ENCODE data around the gene SAXO2.
"Not testable (repeated sequence)": the region's sequence is repeated elsewhere in the genome, so short reads cannot be mapped to it uniquely, and the experiment has no call there.

The SAXO2 gene

GRCh38 chr15:82303956-82304777 is 41.5 kb downstream of the SAXO2 start:
- Histone ChIP-seq H2AFZ (ENCODE audit: low read length, unreplicated experiment) (no peak overlapping the region), H3K4me3 (ENCODE audit: low read depth, low read length) (no peak overlapping the region), H3K79me2 (ENCODE audit: control insufficient read depth, insufficient read depth, low read length, unreplicated experiment) (no peaks in the 10 kb centered on the region), H3K4me1 (ENCODE audit: control insufficient read depth, insufficient read depth, low read length, unreplicated experiment) (peaks cover 7% of the 10 kb centered on the region), H3K27ac (ENCODE audit: low read depth, low read length) (no peak overlapping the region), H3K27me3 (ENCODE audit: insufficient read depth, low read length) (no peaks in the 10 kb centered on the region), H3K36me3 (ENCODE audit: insufficient read depth, low read length) (no peaks in the 10 kb centered on the region)

- no peaks in the 10 kb centered on the region for H3K79me2 ChIP-seq (ENCODE audit: control insufficient read depth, insufficient read depth, low read length, unreplicated experiment)
- H3K4me3 ChIP-seq (ENCODE audit: low read depth, low read length), result no peak overlapping the region
- H3K27me3 ChIP-seq (ENCODE audit: insufficient read depth, low read length), result no peaks in the 10 kb centered on the region
- H3K4me1 ChIP-seq (ENCODE audit: control insufficient read depth, insufficient read depth, low read length, unreplicated experiment), result peaks cover 7% of the 10 kb centered on the region
- no peaks in the 10 kb centered on the region for H3K36me3 ChIP-seq (ENCODE audit: insufficient read depth, low read length)
- no peak overlapping the region for H3K27ac ChIP-seq (ENCODE audit: low read depth, low read length)
- no peak overlapping the region for H2AFZ ChIP-seq (ENCODE audit: low read length, unreplicated experiment)
These were observed 42.1 kb downstream of the SAXO2 start for GRCh38 chr15:82304778-82305090.

GRCh38 chr15:82305621-82306048 is 43.0 kb downstream of the SAXO2 start:
- no peak overlapping the region for H3K4me3 ChIP-seq (ENCODE audit: low read depth, low read length)
- H3K36me3 ChIP-seq (ENCODE audit: insufficient read depth, low read length), result no peaks in the 10 kb centered on the region
- H3K27ac ChIP-seq (ENCODE audit: low read depth, low read length), result no peak overlapping the region
- no peak overlapping the region for H2AFZ ChIP-seq (ENCODE audit: low read length, unreplicated experiment)
- H3K4me1 ChIP-seq (ENCODE audit: control insufficient read depth, insufficient read depth, low read length, unreplicated experiment), result peaks cover 1% of the 10 kb centered on the region
- H3K79me2 ChIP-seq (ENCODE audit: control insufficient read depth, insufficient read depth, low read length, unreplicated experiment), result no peaks in the 10 kb centered on the region
- no peaks in the 10 kb centered on the region for H3K27me3 ChIP-seq (ENCODE audit: insufficient read depth, low read length)

- no peaks in the 10 kb centered on the region for H3K4me1 ChIP-seq (ENCODE audit: control insufficient read depth, insufficient read depth, low read length, unreplicated experiment)
- no peak overlapping the region for H2AFZ ChIP-seq (ENCODE audit: low read length, unreplicated experiment)
- H3K36me3 ChIP-seq (ENCODE audit: insufficient read depth, low read length), result no peaks in the 10 kb centered on the region
- no peak overlapping the region for H3K4me3 ChIP-seq (ENCODE audit: low read depth, low read length)
- no peak overlapping the region for H3K27ac ChIP-seq (ENCODE audit: low read depth, low read length)
- H3K79me2 ChIP-seq (ENCODE audit: control insufficient read depth, insufficient read depth, low read length, unreplicated experiment), result no peaks in the 10 kb centered on the region
- H3K27me3 ChIP-seq (ENCODE audit: insufficient read depth, low read length), result no peaks in the 10 kb centered on the region
These were observed 44.4 kb downstream of the SAXO2 start for GRCh38 chr15:82306791-82307713.

- Histone ChIP-seq H2AFZ (ENCODE audit: low read length, unreplicated experiment) (no peak overlapping the region), H3K27ac (ENCODE audit: low read depth, low read length) (no peak overlapping the region), H3K79me2 (ENCODE audit: control insufficient read depth, insufficient read depth, low read length, unreplicated experiment) (no peaks in the 10 kb centered on the region), H3K36me3 (ENCODE audit: insufficient read depth, low read length) (no peaks in the 10 kb centered on the region), H3K27me3 (ENCODE audit: insufficient read depth, low read length) (no peaks in the 10 kb centered on the region), H3K4me1 (ENCODE audit: control insufficient read depth, insufficient read depth, low read length, unreplicated experiment) (no peaks in the 10 kb centered on the region), H3K4me3 (ENCODE audit: low read depth, low read length) (no peak overlapping the region)
These were observed 45.1 kb downstream of the SAXO2 start for GRCh38 chr15:82307714-82308081.

GRCh38 chr15:82309802-82310201 is 47.2 kb downstream of the SAXO2 start:
- no peak overlapping the region for H3K27ac ChIP-seq (ENCODE audit: low read depth, low read length)
- H3K27me3 ChIP-seq (ENCODE audit: insufficient read depth, low read length), result no peaks in the 10 kb centered on the region
- no peak overlapping the region for H2AFZ ChIP-seq (ENCODE audit: low read length, unreplicated experiment)
- H3K79me2 ChIP-seq (ENCODE audit: control insufficient read depth, insufficient read depth, low read length, unreplicated experiment), result no peaks in the 10 kb centered on the region
- H3K4me3 ChIP-seq (ENCODE audit: low read depth, low read length), result no peak overlapping the region
- H3K36me3 ChIP-seq (ENCODE audit: insufficient read depth, low read length), result no peaks in the 10 kb centered on the region
- no peaks in the 10 kb centered on the region for H3K4me1 ChIP-seq (ENCODE audit: control insufficient read depth, insufficient read depth, low read length, unreplicated experiment)

- not testable (repeated sequence) for H3K27ac ChIP-seq (ENCODE audit: low read depth, low read length); H3K27me3 ChIP-seq (ENCODE audit: insufficient read depth, low read length); H3K4me3 ChIP-seq (ENCODE audit: low read depth, low read length); H3K79me2 ChIP-seq (ENCODE audit: control insufficient read depth, insufficient read depth, low read length, unreplicated experiment); H3K36me3 ChIP-seq (ENCODE audit: insufficient read depth, low read length); H3K4me1 ChIP-seq (ENCODE audit: control insufficient read depth, insufficient read depth, low read length, unreplicated experiment); H2AFZ ChIP-seq (ENCODE audit: low read length, unreplicated experiment)
These were observed 48.7 kb downstream of the SAXO2 start for GRCh38 chr15:82311321-82311720.

- Histone ChIP-seq H3K79me2 (ENCODE audit: control insufficient read depth, insufficient read depth, low read length, unreplicated experiment) (no peaks in the 10 kb centered on the region), H2AFZ (ENCODE audit: low read length, unreplicated experiment) (no peak overlapping the region), H3K36me3 (ENCODE audit: insufficient read depth, low read length) (no peaks in the 10 kb centered on the region), H3K27ac (ENCODE audit: low read depth, low read length) (no peak overlapping the region), H3K4me1 (ENCODE audit: control insufficient read depth, insufficient read depth, low read length, unreplicated experiment) (no peaks in the 10 kb centered on the region), H3K27me3 (ENCODE audit: insufficient read depth, low read length) (no peaks in the 10 kb centered on the region), H3K4me3 (ENCODE audit: low read depth, low read length) (no peak overlapping the region)
These were observed 50.1 kb downstream of the SAXO2 start for GRCh38 chr15:82312586-82313349.

GRCh38 chr15:82313446-82313845 is 50.8 kb downstream of the SAXO2 start:
- no peak overlapping the region for H2AFZ ChIP-seq (ENCODE audit: low read length, unreplicated experiment)
- H3K4me1 ChIP-seq (ENCODE audit: control insufficient read depth, insufficient read depth, low read length, unreplicated experiment), result no peaks in the 10 kb centered on the region
- H3K36me3 ChIP-seq (ENCODE audit: insufficient read depth, low read length), result no peaks in the 10 kb centered on the region
- H3K79me2 ChIP-seq (ENCODE audit: control insufficient read depth, insufficient read depth, low read length, unreplicated experiment), result no peaks in the 10 kb centered on the region
- H3K4me3 ChIP-seq (ENCODE audit: low read depth, low read length), result no peak overlapping the region
- H3K27me3 ChIP-seq (ENCODE audit: insufficient read depth, low read length), result no peaks in the 10 kb centered on the region
- no peak overlapping the region for H3K27ac ChIP-seq (ENCODE audit: low read depth, low read length)

- not testable (repeated sequence) for H3K79me2 ChIP-seq (ENCODE audit: control insufficient read depth, insufficient read depth, low read length, unreplicated experiment); H3K4me3 ChIP-seq (ENCODE audit: low read depth, low read length); H3K36me3 ChIP-seq (ENCODE audit: insufficient read depth, low read length); H2AFZ ChIP-seq (ENCODE audit: low read length, unreplicated experiment); H3K4me1 ChIP-seq (ENCODE audit: control insufficient read depth, insufficient read depth, low read length, unreplicated experiment); H3K27me3 ChIP-seq (ENCODE audit: insufficient read depth, low read length); H3K27ac ChIP-seq (ENCODE audit: low read depth, low read length)
These were observed 51.5 kb downstream of the SAXO2 start for GRCh38 chr15:82313951-82314768.
